A549 (cell line): ENCODE measurements around the gene GANAB.

Experiments used
- BHLHE40 ChIP-seq: IDR thresholded peaks from 2 replicates; pipeline ENCODE4 v1.6.1; 2012; ENCODE audit warnings: low read depth, low read length, inconsistent platforms
- EP300 ChIP-seq, 2 experiments: fragments of >200 bp; sonication (Bioruptor Twin); formaldehyde crosslinking; IDR thresholded peaks; 2 replicates in 1 of 2; 3 replicates in 1 of 2; pipeline ENCODE4 v1.6.1; 2016 to 2017
- HDAC2 ChIP-seq: fragments of 200-600 bp; sonication (generic); IDR thresholded peaks from 2 replicates; pipeline ENCODE4 v1.6.1; 2016
- MAFK ChIP-seq: fragments of 450-650 bp; IDR thresholded peaks from 2 replicates; pipeline ENCODE4 v1.6.1; 2014; ENCODE audit not compliant: partially characterized antibody
- MYC ChIP-seq: IDR thresholded peaks from 2 replicates; pipeline ENCODE4 v1.6.1; 2012; ENCODE audit warnings: mild to moderate bottlenecking, inconsistent platforms, low read length, improper control_type of control experiment, borderline replicate concordance
- PHF8 ChIP-seq: fragments of 200-600 bp; sonication (generic); IDR thresholded peaks from 2 replicates; pipeline ENCODE4 v1.6.1; 2016; ENCODE audit warnings: low read depth, mild to moderate bottlenecking, antibody characterized with exemption, moderate library complexity, borderline replicate concordance
- POLR2A ChIP-seq: IDR thresholded peaks from 2 replicates; pipeline ENCODE4 v1.6.1; 2012; ENCODE audit warnings: mild to moderate bottlenecking, low read length
- POLR2AphosphoS2 ChIP-seq: conservative IDR thresholded peaks from 2 replicates; pipeline ENCODE4 v1.6.1; 2012; ENCODE audit warnings: low read length, improper control_type of control experiment, inconsistent platforms
- RAD21 ChIP-seq, 2 experiments: fragments of >200 bp in 1 of 2; sonication (Bioruptor Twin) in 1 of 2; formaldehyde crosslinking in 1 of 2; IDR thresholded peaks in 1 of 2; conservative IDR thresholded peaks in 1 of 2; 2 replicates in 1 of 2; 3 replicates in 1 of 2; pipeline ENCODE4 v1.6.1; 2012 to 2018; ENCODE audit warnings: inconsistent platforms in 1 of 2
- RCOR1 ChIP-seq: fragments of 150-350 bp; IDR thresholded peaks from 2 replicates; pipeline ENCODE4 v1.6.1; 2014; ENCODE audit warnings: antibody characterized with exemption, low read length, low read depth
- RFX5 ChIP-seq: fragments of 450-650 bp; IDR thresholded peaks from 2 replicates; pipeline ENCODE4 v1.7.1; 2014; ENCODE audit warnings: antibody characterized with exemption, mild to moderate bottlenecking, moderate library complexity
- USF2 ChIP-seq: fragments of 450-650 bp; IDR thresholded peaks from 2 replicates; pipeline ENCODE4 v1.6.1; 2014; ENCODE audit warnings: antibody characterized with exemption
- TF ChIP-seq, protein P1 (sequence below): fragments of >200 bp; sonication (Bioruptor Twin); formaldehyde crosslinking; IDR thresholded peaks from 3 replicates; pipeline ENCODE4 v1.5.1; 2016
- TF ChIP-seq, protein P2 (sequence below): IDR thresholded peaks from 2 replicates; pipeline ENCODE4 v1.6.1; 2012

- TF ChIP-seq, protein P1, sequence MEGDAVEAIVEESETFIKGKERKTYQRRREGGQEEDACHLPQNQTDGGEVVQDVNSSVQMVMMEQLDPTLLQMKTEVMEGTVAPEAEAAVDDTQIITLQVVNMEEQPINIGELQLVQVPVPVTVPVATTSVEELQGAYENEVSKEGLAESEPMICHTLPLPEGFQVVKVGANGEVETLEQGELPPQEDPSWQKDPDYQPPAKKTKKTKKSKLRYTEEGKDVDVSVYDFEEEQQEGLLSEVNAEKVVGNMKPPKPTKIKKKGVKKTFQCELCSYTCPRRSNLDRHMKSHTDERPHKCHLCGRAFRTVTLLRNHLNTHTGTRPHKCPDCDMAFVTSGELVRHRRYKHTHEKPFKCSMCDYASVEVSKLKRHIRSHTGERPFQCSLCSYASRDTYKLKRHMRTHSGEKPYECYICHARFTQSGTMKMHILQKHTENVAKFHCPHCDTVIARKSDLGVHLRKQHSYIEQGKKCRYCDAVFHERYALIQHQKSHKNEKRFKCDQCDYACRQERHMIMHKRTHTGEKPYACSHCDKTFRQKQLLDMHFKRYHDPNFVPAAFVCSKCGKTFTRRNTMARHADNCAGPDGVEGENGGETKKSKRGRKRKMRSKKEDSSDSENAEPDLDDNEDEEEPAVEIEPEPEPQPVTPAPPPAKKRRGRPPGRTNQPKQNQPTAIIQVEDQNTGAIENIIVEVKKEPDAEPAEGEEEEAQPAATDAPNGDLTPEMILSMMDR = peak; percentile 63
- TF ChIP-seq RCOR1 (no peak), RFX5 (no peak), POLR2A (no peak), RAD21 (conservative IDR thresholded peaks at IDR 0.05 in 1 of 2, IDR thresholded peaks at IDR 0.05 in 1 of 2) (peak; percentile 56 to 58; a peak in 4 of 5 replicates), HDAC2 (no peak), USF2 (no peak), PHF8 (no peak), POLR2AphosphoS2 (no peak), MAFK (no peak), EP300 (IDR thresholded peaks at IDR 0.05) (no peak), BHLHE40 (no peak), MYC (no peak)
- TF ChIP-seq, protein P2, sequence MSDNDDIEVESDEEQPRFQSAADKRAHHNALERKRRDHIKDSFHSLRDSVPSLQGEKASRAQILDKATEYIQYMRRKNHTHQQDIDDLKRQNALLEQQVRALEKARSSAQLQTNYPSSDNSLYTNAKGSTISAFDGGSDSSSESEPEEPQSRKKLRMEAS = 0 out of 2 replicates have a peak, but pooled peaks have one; percentile 46
These were observed 52.9 kb downstream of the GANAB start for GRCh38 chr11:62593434-62594044.
